ENCODE results near the gene USH1G. TPM values are rescaled to one million over a fixed set of nuclear protein-coding genes. Genes with fewer than 3 reads are reported as not detected.
"Not testable (repeated sequence)": the region's sequence is repeated elsewhere in the genome, so short reads cannot be mapped to it uniquely, and the experiment has no call there.

The USH1G gene
- total RNA-seq, 1 donor from 2014 or later: not detected

DNA sequence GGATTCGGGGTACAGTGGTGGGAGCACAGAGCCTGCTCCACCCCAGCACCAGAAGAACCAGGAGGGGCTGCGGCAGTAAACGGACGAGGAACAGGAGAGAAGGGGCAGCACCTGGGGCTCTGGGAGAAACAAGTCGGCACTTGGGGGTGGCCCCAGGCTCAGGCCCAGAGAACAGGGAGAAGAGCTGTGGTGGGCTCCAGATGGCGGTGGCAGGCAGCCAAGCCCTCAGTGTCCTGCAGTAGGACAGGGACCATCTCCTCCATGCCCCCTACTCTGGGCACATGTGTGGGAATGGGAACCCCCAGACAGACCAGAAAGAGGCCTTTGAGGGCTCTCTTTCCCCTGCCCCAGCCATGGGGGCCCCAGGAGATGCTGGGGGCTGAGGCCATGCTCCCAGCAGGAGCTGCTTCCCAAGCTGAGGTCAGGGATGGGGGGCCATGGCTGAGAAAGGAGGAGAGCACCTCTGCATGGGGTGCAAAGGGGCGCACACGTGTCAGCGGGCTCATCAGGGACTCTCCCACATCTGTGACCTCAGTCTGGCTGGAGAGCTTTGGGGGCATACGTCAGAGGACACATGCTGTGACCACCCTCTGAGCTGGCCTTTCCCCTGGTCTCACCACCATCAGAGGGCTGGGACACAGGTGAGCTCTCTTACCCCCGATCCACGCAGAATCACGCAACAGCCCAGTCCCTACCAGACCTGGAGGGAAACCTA is 6.8 kb downstream of the USH1G start:
- H3K4me3 ChIP-seq (ENCODE audit: low read depth, low read length): no peak overlapping the region
- DNase-seq (ENCODE audit: low read depth): no peak
- TF ChIP-seq, protein P1, sequence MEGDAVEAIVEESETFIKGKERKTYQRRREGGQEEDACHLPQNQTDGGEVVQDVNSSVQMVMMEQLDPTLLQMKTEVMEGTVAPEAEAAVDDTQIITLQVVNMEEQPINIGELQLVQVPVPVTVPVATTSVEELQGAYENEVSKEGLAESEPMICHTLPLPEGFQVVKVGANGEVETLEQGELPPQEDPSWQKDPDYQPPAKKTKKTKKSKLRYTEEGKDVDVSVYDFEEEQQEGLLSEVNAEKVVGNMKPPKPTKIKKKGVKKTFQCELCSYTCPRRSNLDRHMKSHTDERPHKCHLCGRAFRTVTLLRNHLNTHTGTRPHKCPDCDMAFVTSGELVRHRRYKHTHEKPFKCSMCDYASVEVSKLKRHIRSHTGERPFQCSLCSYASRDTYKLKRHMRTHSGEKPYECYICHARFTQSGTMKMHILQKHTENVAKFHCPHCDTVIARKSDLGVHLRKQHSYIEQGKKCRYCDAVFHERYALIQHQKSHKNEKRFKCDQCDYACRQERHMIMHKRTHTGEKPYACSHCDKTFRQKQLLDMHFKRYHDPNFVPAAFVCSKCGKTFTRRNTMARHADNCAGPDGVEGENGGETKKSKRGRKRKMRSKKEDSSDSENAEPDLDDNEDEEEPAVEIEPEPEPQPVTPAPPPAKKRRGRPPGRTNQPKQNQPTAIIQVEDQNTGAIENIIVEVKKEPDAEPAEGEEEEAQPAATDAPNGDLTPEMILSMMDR (conservative IDR thresholded peaks at IDR 0.05; ENCODE audit: low read depth, low read length): no peak

DNA sequence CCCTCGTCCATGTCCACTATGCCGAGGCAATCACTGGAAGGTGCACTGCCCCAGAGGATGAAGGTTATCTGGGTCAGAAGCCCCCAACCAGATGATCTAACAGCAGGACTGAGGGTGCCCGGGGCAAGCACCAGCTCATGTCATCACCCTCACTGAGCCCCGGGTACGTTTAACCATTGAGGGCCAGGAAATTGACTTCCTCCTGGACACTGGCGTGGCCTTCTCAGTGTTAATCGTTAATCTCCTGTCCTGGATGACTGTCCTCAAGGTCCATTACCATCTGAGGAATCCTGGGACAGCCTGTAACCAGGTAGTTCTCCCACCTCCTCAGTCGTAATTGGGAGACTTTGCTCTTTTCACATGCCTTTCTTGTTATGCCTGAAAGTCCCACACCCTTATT is 11.6 kb downstream of the USH1G start:
- not testable (repeated sequence) for H3K4me3 ChIP-seq (ENCODE audit: low read depth, low read length)
- DNase-seq (ENCODE audit: low read depth): peak; percentile 1

DNA sequence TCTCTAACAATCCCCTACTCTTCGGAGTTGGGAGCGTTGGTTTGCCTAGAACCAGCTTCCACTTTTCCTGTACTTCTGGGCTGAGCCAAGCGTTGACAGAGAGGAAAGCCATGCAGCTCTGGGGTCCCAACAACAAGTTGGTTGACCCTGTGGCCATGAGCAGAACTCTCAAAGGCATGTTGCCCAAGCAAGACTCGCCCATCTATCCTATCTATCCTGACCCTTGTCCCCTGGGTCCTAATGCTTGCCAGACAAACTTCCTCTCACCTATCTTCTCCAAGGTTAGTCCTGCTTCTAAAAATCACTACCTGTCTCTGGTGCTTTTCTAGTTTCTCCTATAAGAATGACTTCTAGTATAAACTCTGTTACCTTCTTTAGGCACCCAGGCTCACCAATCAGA is 14.0 kb downstream of the USH1G start:
- not testable (repeated sequence) for H3K4me3 ChIP-seq (ENCODE audit: low read depth, low read length); DNase-seq (ENCODE audit: low read depth)

DNA sequence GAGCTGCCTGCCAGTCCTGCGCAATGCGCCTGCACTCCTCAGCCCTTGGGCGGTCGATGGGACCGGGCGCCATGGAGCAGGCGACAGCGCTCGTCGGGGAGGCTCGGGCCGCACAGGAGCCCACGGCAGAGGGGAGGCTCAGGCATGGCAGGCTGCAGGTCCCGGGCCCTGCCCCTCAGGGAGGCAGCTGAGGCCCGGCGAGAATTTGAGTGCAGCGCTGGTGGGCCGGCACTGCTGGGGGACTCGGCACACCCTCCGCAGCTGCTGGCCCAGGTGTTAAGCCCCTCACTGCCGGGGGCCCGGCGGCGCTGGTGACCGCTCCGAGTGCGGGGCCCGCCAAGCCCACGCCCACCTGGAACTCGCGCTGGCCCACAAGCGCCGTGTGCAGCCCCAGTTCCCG is 16.0 kb downstream of the USH1G start:
- TF ChIP-seq, protein P1 (conservative IDR thresholded peaks at IDR 0.05; ENCODE audit: low read depth, low read length): no peak
- DNase-seq (ENCODE audit: low read depth): no peak

DNA sequence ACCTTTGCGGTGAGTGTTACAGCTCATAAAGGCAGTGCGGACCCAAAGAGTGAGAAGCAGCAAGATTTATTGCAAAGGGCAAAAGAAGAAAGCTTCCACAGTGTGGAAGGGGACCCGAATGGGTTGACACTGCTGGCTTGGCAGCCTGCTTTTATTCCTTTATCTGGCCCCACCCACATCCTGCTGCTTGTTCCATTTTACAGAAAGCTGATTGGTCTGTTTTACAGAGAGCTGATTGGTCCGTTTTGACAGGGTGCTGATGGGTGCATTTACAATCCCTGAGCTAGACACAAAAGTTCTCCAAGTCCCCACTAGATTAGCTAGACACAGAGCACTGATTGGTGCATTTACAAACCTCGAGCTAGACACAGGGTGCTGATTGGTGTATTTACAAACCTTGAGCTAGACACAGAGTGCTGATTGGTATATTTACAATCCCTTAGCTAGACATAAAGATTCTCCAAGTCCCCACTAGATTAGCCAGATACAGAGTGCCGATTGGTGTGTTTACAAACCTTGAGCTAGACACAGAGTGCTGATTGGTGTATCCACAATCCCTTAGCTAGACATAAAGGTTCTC is 16.8 kb downstream of the USH1G start:
- not testable (repeated sequence) for DNase-seq (ENCODE audit: low read depth)

More for the DNA sequence above, 16.0 kb downstream of the USH1G start:
- H3K4me3 ChIP-seq (ENCODE audit: low read depth, low read length): no peak overlapping the region

DNA sequence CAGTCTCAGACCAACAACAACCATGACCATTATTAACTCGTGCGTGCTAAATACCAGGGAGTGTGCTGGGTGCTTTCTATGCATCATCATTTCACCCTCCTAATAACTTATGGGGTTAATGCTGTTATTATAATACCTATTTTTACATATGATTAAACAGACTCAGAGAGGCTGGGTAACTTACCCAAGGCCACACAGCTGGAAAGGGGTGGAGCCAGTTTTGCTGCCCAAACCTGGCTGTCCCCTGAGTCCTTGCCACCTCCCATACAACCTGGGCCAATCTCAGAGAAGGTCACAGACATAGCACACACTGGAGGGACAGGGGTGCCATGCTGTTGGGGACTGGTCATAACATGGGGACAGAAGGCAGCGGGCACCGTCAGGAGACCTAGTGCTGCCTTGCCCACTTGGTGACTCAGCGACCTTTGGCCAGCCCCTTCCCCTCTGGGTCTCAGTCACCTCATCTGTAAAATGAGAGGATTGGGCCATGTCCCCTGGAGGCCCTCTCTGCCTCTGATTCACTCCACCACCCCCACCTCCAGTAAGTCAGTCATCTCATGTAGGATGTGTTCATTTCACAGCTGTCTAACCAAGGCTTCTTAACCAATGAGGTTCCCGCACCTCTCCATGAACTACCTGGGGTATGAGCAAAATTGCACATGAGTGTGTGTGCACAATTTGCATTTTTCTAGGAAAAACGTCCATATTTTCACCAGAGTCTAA is 18.2 kb downstream of the USH1G start:
- no peak for DNase-seq (ENCODE audit: low read depth)
- TF ChIP-seq, protein P1 (conservative IDR thresholded peaks at IDR 0.05; ENCODE audit: low read depth, low read length): no peak

More for the DNA sequence above, 16.8 kb downstream of the USH1G start:
- H3K4me3 ChIP-seq (ENCODE audit: low read depth, low read length): not testable (repeated sequence)

DNA sequence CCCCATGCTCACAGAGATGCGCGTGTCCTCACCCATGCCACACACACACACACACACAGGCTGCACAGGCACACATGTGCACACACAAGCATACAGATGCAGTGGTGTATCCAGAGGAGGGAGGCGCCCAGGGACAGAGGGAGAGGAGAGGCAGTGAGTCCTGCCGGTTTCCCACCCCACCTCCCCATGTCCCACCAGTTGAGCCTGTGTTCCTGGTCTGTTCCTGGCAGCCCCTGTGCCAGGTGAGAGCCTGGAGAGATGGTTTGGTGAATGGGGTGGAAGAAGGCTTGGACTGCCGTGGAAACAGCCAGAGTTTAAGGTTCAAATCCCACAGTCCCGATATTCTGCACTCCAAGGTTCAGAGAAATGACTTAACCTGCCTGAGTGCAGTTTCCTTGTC is 19.4 kb downstream of the USH1G start:
- DNase-seq (ENCODE audit: low read depth): no peak
- TF ChIP-seq, protein P1 (conservative IDR thresholded peaks at IDR 0.05; ENCODE audit: low read depth, low read length): no peak
- no peak overlapping the region for H3K4me3 ChIP-seq (ENCODE audit: low read depth, low read length)

More for the DNA sequence above, 18.2 kb downstream of the USH1G start:
- no peak overlapping the region for H3K4me3 ChIP-seq (ENCODE audit: low read depth, low read length)

DNA sequence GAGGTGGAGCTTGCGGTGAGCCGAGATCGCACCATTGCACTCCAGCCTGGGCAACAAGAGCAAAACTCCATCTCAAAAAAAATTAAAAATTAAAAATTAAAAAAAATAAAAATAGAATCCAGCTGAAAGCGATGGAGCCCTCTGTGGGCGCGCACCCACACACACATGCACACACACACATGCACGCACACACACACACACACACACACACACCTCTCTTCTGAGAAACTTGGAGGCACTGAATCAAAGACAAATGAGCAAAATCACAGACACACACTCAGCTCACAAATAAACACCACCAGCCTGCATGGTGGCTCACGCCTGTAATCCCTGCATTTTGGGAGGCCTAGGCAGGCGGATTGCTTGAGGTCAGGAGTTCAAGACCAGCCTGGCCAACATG is 20.0 kb downstream of the USH1G start:
- TF ChIP-seq, protein P1 (conservative IDR thresholded peaks at IDR 0.05; ENCODE audit: low read depth, low read length): no peak

More for the DNA sequence above, 20.0 kb downstream of the USH1G start:
- no peak for DNase-seq (ENCODE audit: low read depth)
- no peak overlapping the region for H3K4me3 ChIP-seq (ENCODE audit: low read depth, low read length)
